Natural killer cell (primary cell): Measurements from ENCODE around the gene TMEM128. TPM values are rescaled to one million over a fixed set of nuclear protein-coding genes. Genes with fewer than 3 reads are reported as not detected.

Experiments used
- ATAC-seq, 3 donors: fragments of 150-1000 bp in 2 of 3; fragments of 200-7000 bp in 1 of 3; cut with Tn5 transposase; 1 replicate in 1 of 3; 2 replicates in 2 of 3; pipeline ENCODE4 v1.10.0; 2021; ENCODE audit warnings: mild to moderate bottlenecking in 2 of 3, moderate library complexity in 2 of 3
- DNase-seq, 2 donors: peaks; one replicate each; pipeline versions ENCODE4 v3.0.0 to v3.0.0-alpha.2; 2013 to 2021; ENCODE audit warnings: mixed read lengths in 1 of 2
- H3K27ac ChIP-seq: one replicate; pipeline ENCODE4 v1.5.1; 2013; ENCODE audit warnings: mild to moderate bottlenecking, low read length
- H3K27me3 ChIP-seq: one replicate; pipeline ENCODE4 v1.6.1; 2013; ENCODE audit warnings: low read length; ENCODE audit not compliant: control insufficient read depth, insufficient read depth
- H3K36me3 ChIP-seq: one replicate; pipeline ENCODE4 v1.6.1; 2013; ENCODE audit warnings: low read length; ENCODE audit not compliant: control insufficient read depth, insufficient read depth
- H3K4me1 ChIP-seq: one replicate; pipeline ENCODE4 v1.6.1; 2013; ENCODE audit warnings: low read length; ENCODE audit not compliant: control insufficient read depth, insufficient read depth
- H3K4me3 ChIP-seq: one replicate; pipeline ENCODE4 v1.5.1; 2013; ENCODE audit warnings: low read length
- H3K9me3 ChIP-seq: one replicate; pipeline ENCODE4 v1.6.1; 2013; ENCODE audit warnings: low read length; ENCODE audit not compliant: control insufficient read depth, insufficient read depth
- H3K27ac Mint-ChIP-seq, 2 donors: one replicate each; pipeline ENCODE4 v1.8.0; 2022; ENCODE audit warnings: mild to moderate bottlenecking in 2 of 2, mixed read lengths in 2 of 2, moderate library complexity in 1 of 2
- H3K27me3 Mint-ChIP-seq, 2 donors: one replicate each; pipeline ENCODE4 v1.8.0; 2022; ENCODE audit warnings: low read depth in 2 of 2, mixed read lengths in 2 of 2
- H3K36me3 Mint-ChIP-seq: one replicate; pipeline ENCODE4 v1.8.0; 2022; ENCODE audit warnings: mixed read lengths
- H3K4me1 Mint-ChIP-seq, 2 donors: one replicate each; pipeline ENCODE4 v1.8.0; 2022; ENCODE audit warnings: mixed read lengths in 2 of 2
- H3K4me3 Mint-ChIP-seq: one replicate; pipeline ENCODE4 v1.8.0; 2022; ENCODE audit warnings: mild to moderate bottlenecking, moderate library complexity, mixed read lengths
- H3K9me3 Mint-ChIP-seq, 2 donors: one replicate each; pipeline ENCODE4 v1.8.0; 2022; ENCODE audit warnings: mixed read lengths in 2 of 2
- WGBS: methylation state at CpG from one replicate; pipeline ENCODE4 v1.1.7; 2013; ENCODE audit warnings: missing lambda C conversion rate; ENCODE audit not compliant: insufficient coverage; 5-methylcytosine and 5-hydroxymethylcytosine counted together
- intact Hi-C: fragments of 100-400 bp; cut with micrococcal nuclease; formaldehyde crosslinking; loops from one replicate; pipeline ENCODE4 v1.14.2; 2022
- total RNA-seq, 4 donors: library from RNA; stranded (reverse); fragments of 120-200 nt in 1 of 4; gene quantifications; one replicate each; pipeline versions ENCODE4 v1.2.3 to v1.2.4, GENCODE V29; 2013 to 2022
- TF ChIP-seq, protein P1 (sequence below): fragments of 200-600 bp; IDR thresholded peaks from one replicate; pipeline ENCODE4 v1.8.0; 2022; ENCODE audit warnings: antibody characterized with exemption

The TMEM128 gene
- total RNA-seq, 3 donors from 2014 or later (not counting 1 experiment from before 2014, with no cell fraction given): 9.3 to 12.2 (median 11.4) TPM

DNA sequence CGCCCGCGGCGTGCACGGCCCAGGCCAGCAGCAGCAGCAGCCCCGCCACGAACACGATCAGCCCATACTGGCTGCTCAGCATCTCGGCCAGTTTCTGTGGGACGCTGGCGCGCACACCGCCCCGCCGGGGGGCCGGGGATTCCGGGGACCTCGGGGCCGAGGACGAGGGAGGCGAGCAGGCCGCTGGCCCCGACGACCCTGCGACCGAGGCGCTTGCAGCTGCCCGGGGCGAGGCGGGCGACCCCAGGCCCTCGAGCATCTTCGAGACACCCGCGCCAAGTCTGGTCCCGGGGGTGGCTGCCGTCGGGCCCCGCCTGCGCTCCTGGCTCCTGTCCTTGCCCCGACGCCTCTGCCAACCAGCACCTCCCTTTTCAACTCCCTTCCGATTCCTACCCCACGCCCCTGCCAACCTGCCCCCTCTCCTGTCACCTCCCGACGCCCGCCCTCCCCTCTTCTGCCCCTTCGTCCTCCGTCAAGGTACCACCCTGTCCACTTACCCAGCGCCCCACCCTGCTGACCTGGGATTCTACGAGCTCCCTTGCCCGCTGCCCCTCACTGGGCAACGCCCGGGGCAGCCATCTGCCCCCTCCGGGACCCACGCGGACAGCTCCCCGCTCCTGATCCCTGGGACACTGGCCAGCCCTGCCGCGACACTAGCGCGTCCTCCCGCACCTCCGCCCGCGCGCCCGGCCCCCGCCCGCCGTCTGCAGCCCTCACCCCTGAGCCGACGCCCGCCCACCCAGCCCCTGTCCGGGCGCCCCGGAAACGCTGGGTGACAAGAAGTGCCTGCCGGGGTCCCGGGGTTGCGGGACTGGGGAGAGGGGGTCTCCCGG, 21.2 kb downstream of the TMEM128 start, which contains the start of gene OTOP1:
TSS of gene OTOP1 (minus strand) at position 324 of the 833 bp plus-strand sequence. CDS start at position 259, 65 bp downstream.
- H3K4me3 ChIP-seq: no peak within 1 kb of the TSS
- WGBS: 19% methylated on average over 82 of the region's 82 CpGs
- TF ChIP-seq, protein P1, sequence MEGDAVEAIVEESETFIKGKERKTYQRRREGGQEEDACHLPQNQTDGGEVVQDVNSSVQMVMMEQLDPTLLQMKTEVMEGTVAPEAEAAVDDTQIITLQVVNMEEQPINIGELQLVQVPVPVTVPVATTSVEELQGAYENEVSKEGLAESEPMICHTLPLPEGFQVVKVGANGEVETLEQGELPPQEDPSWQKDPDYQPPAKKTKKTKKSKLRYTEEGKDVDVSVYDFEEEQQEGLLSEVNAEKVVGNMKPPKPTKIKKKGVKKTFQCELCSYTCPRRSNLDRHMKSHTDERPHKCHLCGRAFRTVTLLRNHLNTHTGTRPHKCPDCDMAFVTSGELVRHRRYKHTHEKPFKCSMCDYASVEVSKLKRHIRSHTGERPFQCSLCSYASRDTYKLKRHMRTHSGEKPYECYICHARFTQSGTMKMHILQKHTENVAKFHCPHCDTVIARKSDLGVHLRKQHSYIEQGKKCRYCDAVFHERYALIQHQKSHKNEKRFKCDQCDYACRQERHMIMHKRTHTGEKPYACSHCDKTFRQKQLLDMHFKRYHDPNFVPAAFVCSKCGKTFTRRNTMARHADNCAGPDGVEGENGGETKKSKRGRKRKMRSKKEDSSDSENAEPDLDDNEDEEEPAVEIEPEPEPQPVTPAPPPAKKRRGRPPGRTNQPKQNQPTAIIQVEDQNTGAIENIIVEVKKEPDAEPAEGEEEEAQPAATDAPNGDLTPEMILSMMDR: no peak
- intact Hi-C loops: no loop called here
- Mint-ChIP-seq H3K4me3 (no peak within 1 kb of the TSS), H3K36me3 (no peaks in the 10 kb centered on the region), H3K27ac (no peak within 1 kb of the TSS), H3K9me3 (no peaks in the 10 kb centered on the region), H3K27me3 (peaks cover 44 to 67% of the 10 kb centered on the region in 2 donors), H3K4me1 (peaks cover 0 to 12% of the 10 kb centered on the region in 2 donors)
- H3K36me3 ChIP-seq: no peaks in the 10 kb centered on the region
- no peak for DNase-seq
- no peaks in the 10 kb centered on the region for H3K4me1 ChIP-seq
- H3K27ac ChIP-seq: no peak within 1 kb of the TSS
- no peak for ATAC-seq
- H3K27me3 ChIP-seq: peaks cover 11% of the 10 kb centered on the region
- H3K9me3 ChIP-seq: no peaks in the 10 kb centered on the region

- Mint-ChIP-seq H3K9me3 (no peaks in the 10 kb centered on the region), H3K4me1 (peaks cover 0 to 12% of the 10 kb centered on the region in 2 donors), H3K4me3 (no peak overlapping the region), H3K27me3 (peaks cover 46 to 71% of the 10 kb centered on the region in 2 donors), H3K36me3 (no peaks in the 10 kb centered on the region), H3K27ac (no peak overlapping the region)
- TF ChIP-seq, protein P1: no peak
- 21% methylated on average over 41 of the region's 41 CpGs for WGBS
- Histone ChIP-seq H3K36me3 (no peaks in the 10 kb centered on the region), H3K27me3 (peaks cover 11% of the 10 kb centered on the region), H3K4me1 (no peaks in the 10 kb centered on the region), H3K27ac (no peak overlapping the region), H3K4me3 (no peak overlapping the region), H3K9me3 (no peaks in the 10 kb centered on the region)
- DNase-seq (no peak), ATAC-seq (no peak)
- intact Hi-C loops: no loop called here
Observed at GRCh38 chr4:4225915-4226605, 22.0 kb downstream of the TMEM128 start.

DNA sequence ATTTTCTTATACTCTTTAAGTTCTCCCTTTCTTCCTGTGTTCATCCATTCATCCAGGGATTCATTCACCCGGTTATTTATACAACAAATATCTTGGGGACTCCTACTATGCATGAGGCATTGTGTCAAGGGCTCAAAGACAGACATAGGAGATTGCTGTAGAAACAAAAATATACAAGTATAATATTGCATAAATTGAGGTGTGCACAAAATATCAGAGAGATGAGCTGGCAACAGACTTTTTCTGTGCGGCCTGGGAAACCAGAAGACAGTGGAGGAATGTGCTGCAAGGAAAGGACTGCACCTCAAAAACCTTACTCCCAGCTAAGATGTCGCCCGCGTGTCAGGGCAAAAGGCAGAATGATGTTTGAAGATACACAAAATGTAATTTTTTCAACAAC, 30.9 kb downstream of the TMEM128 start:
- peaks cover 7 to 16% of the 10 kb centered on the region in 2 donors for H3K27me3 Mint-ChIP-seq
- TF ChIP-seq, protein P1: no peak
- no peaks in the 10 kb centered on the region for H3K36me3 Mint-ChIP-seq
- intact Hi-C loops: no loop called here
- Histone ChIP-seq H3K4me3 (no peak overlapping the region), H3K27ac (no peak overlapping the region), H3K9me3 (no peaks in the 10 kb centered on the region), H3K36me3 (no peaks in the 10 kb centered on the region), H3K27me3 (no peaks in the 10 kb centered on the region), H3K4me1 (no peaks in the 10 kb centered on the region)
- DNase-seq (no peak), ATAC-seq (no peak)
- WGBS: 81% methylated on average over 3 of the region's 5 CpGs
- no peak overlapping the region for H3K27ac Mint-ChIP-seq
- H3K4me3 Mint-ChIP-seq: no peak overlapping the region
- no peaks in the 10 kb centered on the region for H3K4me1 Mint-ChIP-seq
- H3K9me3 Mint-ChIP-seq: no peaks in the 10 kb centered on the region
